ENCODE results near the gene CYSRT1. TPM values are rescaled to one million over a fixed set of nuclear protein-coding genes. Genes with fewer than 3 reads are reported as not detected.

CYSRT1 gene
- total and polyA plus RNA-seq, 2 donors (not counting 1 experiment from before 2014, with no cell fraction given): 0.22 to 0.51 TPM

DNA sequence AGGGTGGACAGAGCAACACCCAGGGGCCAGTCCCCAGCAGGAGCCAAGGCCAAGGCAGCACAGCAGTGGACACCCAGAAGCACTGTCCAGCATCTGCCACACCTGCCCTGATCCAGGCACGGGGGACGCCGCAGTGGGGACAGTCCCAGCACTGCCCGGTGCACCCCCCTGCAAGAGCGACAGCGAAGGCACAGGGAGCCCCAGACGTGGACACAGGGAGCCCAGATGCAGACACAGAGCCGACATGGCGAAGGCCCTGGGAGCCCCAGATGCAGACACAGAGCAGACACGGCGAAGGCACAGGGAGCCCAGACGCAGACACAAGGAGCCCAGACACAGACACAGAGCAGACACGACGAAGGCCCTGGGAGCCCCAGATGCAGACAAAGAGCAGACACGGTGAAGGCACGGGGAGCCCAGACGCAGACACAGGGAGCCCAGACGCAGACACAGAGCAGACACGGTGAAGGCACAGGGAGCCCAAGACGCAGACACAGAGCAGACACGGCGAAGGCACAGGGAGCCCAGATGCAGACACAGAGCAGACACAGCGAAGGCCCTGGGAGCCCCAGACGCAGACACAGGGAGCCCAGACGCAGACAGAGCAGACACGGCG lies 40.9 kb upstream of the CYSRT1 start:
- no peak overlapping the region for H3K4me3 Mint-ChIP-seq
- H3K4me3 ChIP-seq (ENCODE audit: control extremely low read depth in 1 of 5, extremely low read depth in 1 of 5, insufficient read depth in 1 of 5, low read depth in 2 of 5, low read length in 4 of 5): no peak overlapping the region
- no peaks in the 10 kb centered on the region for H3K27me3 ChIP-seq (replicated peaks in 1 of 4; ENCODE audit: control extremely low read depth in 1 of 4, control insufficient read depth in 3 of 4, insufficient read depth in 4 of 4, low read length in 3 of 4)
- DNase-seq (no peak), ATAC-seq (ENCODE audit: low read depth) (no peak)
- no peak overlapping the region for H3K9ac ChIP-seq (ENCODE audit: low read length)
- H3K27ac Mint-ChIP-seq: no peak overlapping the region
- WGBS (ENCODE audit: insufficient coverage): 98% methylated on average over 27 of the region's 27 CpGs
- no peaks in the 10 kb centered on the region for H3K27me3 Mint-ChIP-seq
- H3K27ac ChIP-seq (ENCODE audit: low read length in 2 of 2): no peak overlapping the region
- H4K20me1 ChIP-seq (ENCODE audit: control insufficient read depth, insufficient read depth, low read length, poor library complexity, severe bottlenecking): peaks cover 57% of the 10 kb centered on the region
- H3K79me2 ChIP-seq (ENCODE audit: control insufficient read depth, insufficient read depth, low read length): peaks cover 42% of the 10 kb centered on the region
- H2AFZ ChIP-seq (ENCODE audit: insufficient read depth, low read depth, low read length, poor library complexity, severe bottlenecking): no peak overlapping the region
- ChIA-PET CTCF (no interaction called here), POLR2A (no interaction called here)
- peaks cover 22% of the 10 kb centered on the region for H3K4me1 Mint-ChIP-seq
- peaks cover 0 to 3% (median 0%) of the 10 kb centered on the region in 3 donors for H3K9me3 ChIP-seq (ENCODE audit: control extremely low read depth in 1 of 3, control insufficient read depth in 2 of 3, insufficient read depth in 1 of 3, low read length in 2 of 3)
- H3K36me3 ChIP-seq (replicated peaks in 1 of 2; ENCODE audit: control extremely low read depth in 1 of 2, control insufficient read depth in 1 of 2, extremely low read depth in 1 of 2, insufficient read depth in 2 of 2, low read length in 1 of 2): peaks cover 0 to 64% of the 10 kb centered on the region in 2 experiments
- H3K4me1 ChIP-seq (ENCODE audit: control insufficient read depth in 2 of 2, insufficient read depth in 2 of 2, low read length in 2 of 2): peaks cover 17 to 24% of the 10 kb centered on the region in 2 donors
- H3K4me2 ChIP-seq (replicated peaks; ENCODE audit: low read depth, low read length, poor library complexity, severe bottlenecking): no peak overlapping the region
- TF ChIP-seq, protein P1, sequence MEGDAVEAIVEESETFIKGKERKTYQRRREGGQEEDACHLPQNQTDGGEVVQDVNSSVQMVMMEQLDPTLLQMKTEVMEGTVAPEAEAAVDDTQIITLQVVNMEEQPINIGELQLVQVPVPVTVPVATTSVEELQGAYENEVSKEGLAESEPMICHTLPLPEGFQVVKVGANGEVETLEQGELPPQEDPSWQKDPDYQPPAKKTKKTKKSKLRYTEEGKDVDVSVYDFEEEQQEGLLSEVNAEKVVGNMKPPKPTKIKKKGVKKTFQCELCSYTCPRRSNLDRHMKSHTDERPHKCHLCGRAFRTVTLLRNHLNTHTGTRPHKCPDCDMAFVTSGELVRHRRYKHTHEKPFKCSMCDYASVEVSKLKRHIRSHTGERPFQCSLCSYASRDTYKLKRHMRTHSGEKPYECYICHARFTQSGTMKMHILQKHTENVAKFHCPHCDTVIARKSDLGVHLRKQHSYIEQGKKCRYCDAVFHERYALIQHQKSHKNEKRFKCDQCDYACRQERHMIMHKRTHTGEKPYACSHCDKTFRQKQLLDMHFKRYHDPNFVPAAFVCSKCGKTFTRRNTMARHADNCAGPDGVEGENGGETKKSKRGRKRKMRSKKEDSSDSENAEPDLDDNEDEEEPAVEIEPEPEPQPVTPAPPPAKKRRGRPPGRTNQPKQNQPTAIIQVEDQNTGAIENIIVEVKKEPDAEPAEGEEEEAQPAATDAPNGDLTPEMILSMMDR (IDR thresholded peaks at IDR 0.05): no peak
- no peak for TF ChIP-seq EZH2 (IDR thresholded peaks at IDR 0.05; ENCODE audit: borderline replicate concordance, insufficient read depth, low read depth, low read length, poor library complexity, severe bottlenecking)
- intact Hi-C loops (cut with micrococcal nuclease): no loop called here
- no peaks in the 10 kb centered on the region for H3K9me3 Mint-ChIP-seq (ENCODE audit: insufficient read depth)

DNA sequence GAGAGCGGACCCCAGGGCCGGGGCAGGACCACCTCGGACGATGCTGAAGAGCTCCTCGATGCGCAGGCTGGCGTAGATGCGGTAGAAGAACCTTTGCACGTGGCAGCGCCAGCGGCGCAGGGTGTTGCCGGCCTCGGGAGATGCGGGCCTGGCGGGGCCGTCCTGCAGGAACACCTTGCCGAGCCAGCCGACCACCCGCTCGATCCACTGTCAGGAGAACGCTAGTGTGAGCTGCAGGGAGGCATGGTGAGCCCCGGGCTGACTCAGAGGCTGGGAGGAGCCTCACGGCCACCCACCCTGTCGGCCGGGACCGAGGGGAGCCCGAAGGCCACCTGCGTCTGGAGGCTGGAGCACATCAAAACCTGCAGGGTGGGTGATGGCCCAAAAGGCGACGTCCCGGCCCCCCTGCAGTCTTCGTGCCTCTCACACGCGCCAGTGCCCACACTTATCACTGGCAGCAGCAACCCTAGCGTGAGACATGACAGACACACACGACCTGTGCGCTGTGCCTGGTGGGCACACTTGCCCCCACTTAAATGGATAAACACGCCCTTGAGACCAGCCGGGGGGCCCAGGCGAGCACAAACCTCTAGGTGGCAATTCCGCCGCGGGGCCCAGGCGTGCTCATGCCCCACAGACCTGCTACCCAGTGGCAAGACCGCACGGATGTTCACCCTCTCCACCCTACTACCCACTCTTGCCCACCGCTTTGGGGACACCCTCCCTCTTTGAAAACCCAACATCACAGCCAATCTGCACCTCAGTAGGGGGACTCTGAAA lies 39.9 kb upstream of the CYSRT1 start:
- Histone ChIP-seq H3K27ac (ENCODE audit: low read length in 2 of 2) (no peak overlapping the region), H3K9me3 (ENCODE audit: control extremely low read depth in 1 of 3, control insufficient read depth in 2 of 3, insufficient read depth in 1 of 3, low read length in 2 of 3) (peaks cover 0 to 3% (median 0%) of the 10 kb centered on the region in 3 donors), H3K36me3 (replicated peaks in 1 of 2; ENCODE audit: control extremely low read depth in 1 of 2, control insufficient read depth in 1 of 2, extremely low read depth in 1 of 2, insufficient read depth in 2 of 2, low read length in 1 of 2) (peaks cover 0 to 61% of the 10 kb centered on the region in 2 experiments), H3K9ac (ENCODE audit: low read length) (no peak overlapping the region), H3K4me1 (ENCODE audit: control insufficient read depth in 2 of 2, insufficient read depth in 2 of 2, low read length in 2 of 2) (peaks cover 26 to 34% of the 10 kb centered on the region in 2 donors), H2AFZ (ENCODE audit: insufficient read depth, low read depth, low read length, poor library complexity, severe bottlenecking) (no peak overlapping the region), H3K79me2 (ENCODE audit: control insufficient read depth, insufficient read depth, low read length) (peaks cover 49% of the 10 kb centered on the region), H3K27me3 (replicated peaks in 1 of 4; ENCODE audit: control extremely low read depth in 1 of 4, control insufficient read depth in 3 of 4, insufficient read depth in 4 of 4, low read length in 3 of 4) (no peaks in the 10 kb centered on the region), H3K4me2 (replicated peaks; ENCODE audit: low read depth, low read length, poor library complexity, severe bottlenecking) (no peak overlapping the region), H4K20me1 (ENCODE audit: control insufficient read depth, insufficient read depth, low read length, poor library complexity, severe bottlenecking) (peaks cover 58% of the 10 kb centered on the region), H3K4me3 (ENCODE audit: control extremely low read depth in 1 of 5, extremely low read depth in 1 of 5, insufficient read depth in 1 of 5, low read depth in 2 of 5, low read length in 4 of 5) (no peak overlapping the region)
- no peak for DNase-seq
- Mint-ChIP-seq H3K27me3 (no peaks in the 10 kb centered on the region), H3K9me3 (ENCODE audit: insufficient read depth) (no peaks in the 10 kb centered on the region), H3K4me1 (peaks cover 30% of the 10 kb centered on the region), H3K4me3 (no peak overlapping the region), H3K27ac (no peak overlapping the region)
- intact Hi-C loops (cut with micrococcal nuclease): loop anchor here (5.0 kb wide), 1 partner anchor 58 kb away; no protein-coding TSS in a partner anchor
- ChIA-PET POLR2A (no interaction called here), CTCF (no interaction called here)
- TF ChIP-seq EZH2 (IDR thresholded peaks at IDR 0.05; ENCODE audit: borderline replicate concordance, insufficient read depth, low read depth, low read length, poor library complexity, severe bottlenecking): no peak
- TF ChIP-seq, protein P1 (IDR thresholded peaks at IDR 0.05): no peak
- ATAC-seq (ENCODE audit: low read depth): no peak
- 98% methylated on average over 47 of the region's 48 CpGs for WGBS (ENCODE audit: insufficient coverage)
